Smooth muscle cell of the brain vasculature (primary cell): Measurements from ENCODE around the gene ATXN10.
"Not testable (repeated sequence)": the region's sequence is repeated elsewhere in the genome, so short reads cannot be mapped to it uniquely, and the experiment has no call there.

ENCODE experiments used
- DNase-seq: peaks from one replicate; pipeline ENCODE4 v3.0.0-alpha.2; 2012; ENCODE audit warnings: low read depth, low spot score

ATXN10 gene, protein sequence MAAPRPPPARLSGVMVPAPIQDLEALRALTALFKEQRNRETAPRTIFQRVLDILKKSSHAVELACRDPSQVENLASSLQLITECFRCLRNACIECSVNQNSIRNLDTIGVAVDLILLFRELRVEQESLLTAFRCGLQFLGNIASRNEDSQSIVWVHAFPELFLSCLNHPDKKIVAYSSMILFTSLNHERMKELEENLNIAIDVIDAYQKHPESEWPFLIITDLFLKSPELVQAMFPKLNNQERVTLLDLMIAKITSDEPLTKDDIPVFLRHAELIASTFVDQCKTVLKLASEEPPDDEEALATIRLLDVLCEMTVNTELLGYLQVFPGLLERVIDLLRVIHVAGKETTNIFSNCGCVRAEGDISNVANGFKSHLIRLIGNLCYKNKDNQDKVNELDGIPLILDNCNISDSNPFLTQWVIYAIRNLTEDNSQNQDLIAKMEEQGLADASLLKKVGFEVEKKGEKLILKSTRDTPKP

DNA sequence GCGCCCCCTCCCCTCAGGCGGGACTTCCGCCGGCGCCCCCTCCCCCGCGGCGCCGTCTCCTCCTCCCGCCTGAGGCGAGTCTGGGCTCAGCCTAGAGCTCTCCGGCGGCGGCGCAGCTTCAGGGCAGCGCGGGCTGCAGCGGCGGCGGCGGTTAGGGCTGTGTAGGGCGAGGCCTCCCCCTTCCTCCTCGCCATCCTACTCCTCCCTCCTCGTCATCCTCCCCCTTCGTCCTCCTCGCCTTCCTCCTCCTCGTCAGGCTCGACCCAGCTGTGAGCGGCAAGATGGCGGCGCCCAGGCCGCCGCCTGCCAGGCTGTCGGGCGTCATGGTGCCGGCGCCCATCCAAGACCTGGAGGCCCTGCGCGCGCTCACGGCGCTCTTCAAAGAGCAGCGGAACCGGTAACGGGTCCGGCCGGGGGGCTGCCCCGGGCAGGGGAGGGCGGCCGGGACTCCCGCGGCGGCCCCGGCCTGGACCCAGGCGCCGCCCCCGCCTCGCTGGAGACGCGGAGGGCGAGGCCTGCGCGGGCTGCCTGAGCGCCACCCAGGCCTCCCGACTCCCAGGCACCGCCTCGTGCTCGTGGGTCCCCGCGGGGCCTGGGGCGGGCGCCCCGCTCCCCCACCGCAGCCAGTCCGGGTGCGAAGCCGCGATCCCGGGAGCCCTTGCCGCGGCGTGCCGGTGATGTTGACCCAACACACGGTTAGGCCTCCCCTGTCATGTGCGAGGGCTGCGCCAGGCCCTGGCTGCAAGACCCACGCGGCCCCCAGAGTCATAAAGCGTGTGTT lies at the start of gene ATXN10:
TSS of gene ATXN10 (plus strand) at position 52 of the 781 bp plus-strand sequence. CDS start at position 282, 230 bp downstream.
- peak; percentile 28 for DNase-seq

GRCh38 chr22:45621836-45622600 lies 49.6 kb upstream of the ATXN10 start:
- DNase-seq: no peak

DNA sequence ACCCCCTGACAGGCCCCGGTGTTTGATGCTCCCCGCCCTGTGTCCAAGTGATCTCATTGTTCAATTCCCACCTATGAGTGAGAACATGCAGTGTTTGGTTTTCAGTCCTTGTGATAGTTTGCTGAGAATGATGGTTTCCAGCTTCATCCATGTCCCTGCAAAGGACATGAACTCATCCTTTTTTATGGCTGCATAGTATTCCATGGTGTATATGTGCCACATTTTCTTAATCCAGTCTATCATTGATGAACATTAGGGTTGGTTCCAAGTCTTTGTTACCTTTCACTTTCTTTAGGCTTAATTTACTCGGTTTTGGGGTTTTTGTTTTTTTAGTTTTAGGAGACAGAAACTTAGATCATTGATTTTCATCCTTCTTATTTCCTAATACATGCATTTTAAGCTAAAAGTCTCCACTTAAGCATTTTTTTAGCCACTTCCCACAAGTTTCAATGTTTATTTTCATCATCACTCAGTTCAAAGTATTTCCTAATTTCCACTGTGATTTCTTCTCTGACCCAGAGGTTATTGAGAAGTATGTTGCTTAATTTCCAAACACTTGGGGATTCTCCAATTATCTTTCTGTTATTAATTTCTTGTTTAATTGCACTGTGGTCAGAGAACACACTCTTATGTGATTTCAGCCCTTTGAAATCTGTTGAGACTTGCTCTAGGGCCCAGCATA lies 48.0 kb upstream of the ATXN10 start:
- DNase-seq: not testable (repeated sequence)

- DNase-seq: no peak
These were observed 45.4 kb upstream of the ATXN10 start for GRCh38 chr22:45626198-45626651.

DNA sequence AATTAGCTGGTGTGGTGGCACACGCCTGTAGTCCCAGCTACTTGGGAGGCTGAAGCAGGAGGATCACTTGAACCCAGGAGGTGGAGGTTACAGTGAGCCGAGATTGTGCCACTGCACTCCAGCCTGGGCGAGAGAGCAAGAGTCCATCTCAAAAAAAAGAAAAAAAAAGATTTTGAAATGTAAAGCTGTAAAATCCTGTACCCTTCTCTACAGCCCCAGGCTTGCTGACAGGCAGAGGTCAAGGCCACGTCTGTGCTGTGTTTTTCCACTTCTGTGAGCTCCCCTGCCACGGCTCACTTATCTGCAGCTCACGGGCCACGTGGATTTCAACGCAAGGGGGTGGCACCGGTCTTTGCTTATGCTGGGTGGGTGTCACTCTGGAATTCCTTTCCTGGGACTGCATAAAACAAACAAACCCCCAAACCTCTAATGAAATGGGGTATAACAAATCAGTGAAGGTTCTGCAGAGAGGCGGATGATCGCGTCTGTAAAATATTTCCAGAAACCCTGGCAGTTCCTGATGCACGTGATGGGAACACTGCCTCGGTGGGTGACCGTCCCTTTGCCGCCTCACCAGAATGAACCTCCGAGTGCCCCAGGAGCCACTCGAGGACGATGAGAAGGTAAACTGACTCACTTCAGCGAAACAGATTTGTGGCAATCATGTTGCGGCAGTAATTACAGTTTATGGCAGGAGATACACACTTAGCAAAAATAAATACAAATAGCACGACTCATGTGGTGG lies 44.0 kb upstream of the ATXN10 start:
- DNase-seq: no peak

GRCh38 chr22:45628515-45628914 lies 43.1 kb upstream of the ATXN10 start:
- DNase-seq: no peak

- DNase-seq: no peak
These were observed 42.1 kb upstream of the ATXN10 start for GRCh38 chr22:45629469-45630089.

DNA sequence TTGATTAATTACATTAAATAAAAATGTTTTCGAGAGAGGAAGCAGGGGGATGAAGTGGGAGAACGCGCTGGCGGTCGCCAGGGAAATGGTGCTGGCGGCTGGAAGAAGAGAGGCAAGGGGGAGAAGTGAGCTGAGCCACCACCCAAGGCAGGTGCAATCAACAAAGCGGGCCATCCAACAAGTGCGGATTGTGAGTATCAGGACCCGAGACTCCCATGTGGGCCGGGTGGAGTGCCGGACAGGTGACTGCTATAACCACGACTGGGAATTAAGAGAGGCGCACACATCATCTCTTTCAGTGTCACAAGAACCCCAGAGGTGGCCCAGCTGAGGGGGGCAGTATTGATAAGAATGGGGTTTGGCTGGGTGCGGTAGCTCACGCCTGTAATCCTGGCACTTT lies 41.2 kb upstream of the ATXN10 start:
- no peak for DNase-seq

DNA sequence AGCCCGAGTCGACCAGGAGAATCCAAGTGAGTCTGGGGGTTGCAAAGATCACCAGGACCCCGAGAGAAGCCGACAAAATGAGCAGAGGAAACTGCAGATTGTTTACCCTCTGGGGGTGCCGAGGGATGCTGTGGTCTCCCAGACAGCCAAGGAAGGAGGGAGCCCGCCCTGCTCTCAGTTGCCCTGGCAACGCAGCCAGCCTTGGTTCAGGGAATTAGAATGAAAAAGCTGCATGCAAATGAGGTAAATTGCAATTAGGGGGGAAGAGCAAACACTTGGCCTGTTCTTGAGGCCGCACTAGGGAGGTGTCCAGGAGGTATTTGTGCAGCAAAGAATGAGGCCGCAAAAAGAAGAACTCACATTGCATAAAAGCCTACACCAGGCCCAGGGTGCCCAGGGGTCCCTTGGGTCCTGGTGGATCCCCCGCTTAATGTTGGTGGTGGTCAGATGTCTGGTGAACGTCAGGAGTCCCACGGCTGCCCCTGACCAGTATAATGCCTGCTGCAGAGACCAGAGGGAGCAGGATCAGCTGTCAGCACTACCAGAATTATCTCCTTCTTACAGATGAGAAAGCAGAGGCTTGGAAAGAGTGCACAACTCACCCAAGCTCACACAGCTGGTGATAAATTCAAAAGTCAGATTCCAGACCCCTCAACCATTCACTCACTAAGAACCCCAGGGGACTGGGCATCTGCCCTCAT lies 40.3 kb upstream of the ATXN10 start:
- no peak for DNase-seq

DNA sequence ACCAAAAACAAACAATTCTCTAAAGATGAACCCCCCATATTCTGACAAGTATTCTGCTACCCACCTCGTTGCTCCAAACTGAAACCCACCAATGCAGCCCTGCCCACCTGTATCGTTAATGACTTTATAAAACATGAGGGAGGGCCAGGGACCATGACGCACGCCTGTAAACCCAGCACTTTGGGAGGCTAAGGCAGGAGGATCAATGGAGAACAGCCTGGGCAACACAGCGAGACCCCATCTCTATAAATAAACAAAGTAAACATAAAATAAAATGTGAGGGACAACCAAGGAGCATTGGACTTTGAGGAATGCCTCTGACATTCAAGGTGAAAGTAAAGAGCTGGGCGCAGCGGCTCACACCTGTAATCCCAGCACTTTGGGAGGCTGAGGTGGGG lies 39.8 kb upstream of the ATXN10 start:
- no peak for DNase-seq

- DNase-seq: no peak
These were observed 38.7 kb upstream of the ATXN10 start for GRCh38 chr22:45632791-45633515.

GRCh38 chr22:45636683-45637082 lies 35.0 kb upstream of the ATXN10 start:
- DNase-seq: no peak

DNA sequence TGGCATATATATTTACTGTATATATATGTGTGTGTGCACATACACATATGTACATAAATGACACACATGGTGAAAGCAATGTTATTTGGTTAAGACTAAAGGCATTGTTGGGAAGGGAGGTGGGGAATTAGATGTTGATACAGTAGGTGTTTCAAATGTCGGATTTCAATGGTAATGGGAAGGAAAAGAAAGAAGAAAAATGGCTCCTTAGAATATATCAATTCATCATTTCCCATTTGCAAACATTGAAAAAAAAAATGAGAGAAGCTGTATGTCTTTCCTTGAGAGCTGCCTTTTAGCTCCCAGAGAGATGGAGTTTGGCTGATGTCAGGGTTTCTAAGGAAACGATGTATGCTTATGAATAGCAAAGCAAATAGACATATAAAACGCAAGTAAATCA lies 33.4 kb upstream of the ATXN10 start:
- DNase-seq: no peak

GRCh38 chr22:45638834-45639746 lies 32.5 kb upstream of the ATXN10 start:
- DNase-seq: no peak

- no peak for DNase-seq
These were observed 31.9 kb upstream of the ATXN10 start for GRCh38 chr22:45639747-45640102.

DNA sequence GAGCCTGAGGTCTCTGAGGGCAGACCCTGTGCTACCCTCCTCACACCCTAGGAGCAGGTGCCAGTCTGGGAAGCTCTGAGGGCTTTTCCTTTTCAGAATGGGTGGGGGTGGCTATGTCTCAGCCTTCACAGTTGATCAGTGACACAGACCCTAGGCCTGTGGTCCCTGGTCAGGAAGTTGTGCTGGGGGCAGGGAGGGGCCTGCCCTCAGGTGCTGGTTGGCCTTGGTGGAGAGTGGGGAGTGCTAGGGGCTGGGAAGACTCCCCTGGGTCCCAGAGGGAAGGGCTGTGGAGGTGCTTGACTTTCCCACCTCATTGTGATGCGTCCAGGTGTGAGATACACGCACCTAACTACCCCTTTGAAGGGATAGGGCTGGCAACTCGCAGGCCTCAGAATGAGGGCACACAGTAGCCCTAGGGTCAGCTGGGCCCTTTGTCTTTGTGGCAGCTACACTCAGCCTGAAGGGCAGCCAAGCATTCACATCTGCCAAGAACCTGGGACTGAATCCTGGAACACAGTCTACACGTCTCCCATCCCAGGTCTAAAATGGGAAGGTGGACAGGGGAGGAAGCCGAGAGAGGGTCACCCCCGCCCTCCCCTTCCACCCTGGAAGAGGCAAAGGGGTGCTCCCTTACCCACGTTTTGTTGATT lies 31.2 kb upstream of the ATXN10 start:
- DNase-seq: no peak

DNA sequence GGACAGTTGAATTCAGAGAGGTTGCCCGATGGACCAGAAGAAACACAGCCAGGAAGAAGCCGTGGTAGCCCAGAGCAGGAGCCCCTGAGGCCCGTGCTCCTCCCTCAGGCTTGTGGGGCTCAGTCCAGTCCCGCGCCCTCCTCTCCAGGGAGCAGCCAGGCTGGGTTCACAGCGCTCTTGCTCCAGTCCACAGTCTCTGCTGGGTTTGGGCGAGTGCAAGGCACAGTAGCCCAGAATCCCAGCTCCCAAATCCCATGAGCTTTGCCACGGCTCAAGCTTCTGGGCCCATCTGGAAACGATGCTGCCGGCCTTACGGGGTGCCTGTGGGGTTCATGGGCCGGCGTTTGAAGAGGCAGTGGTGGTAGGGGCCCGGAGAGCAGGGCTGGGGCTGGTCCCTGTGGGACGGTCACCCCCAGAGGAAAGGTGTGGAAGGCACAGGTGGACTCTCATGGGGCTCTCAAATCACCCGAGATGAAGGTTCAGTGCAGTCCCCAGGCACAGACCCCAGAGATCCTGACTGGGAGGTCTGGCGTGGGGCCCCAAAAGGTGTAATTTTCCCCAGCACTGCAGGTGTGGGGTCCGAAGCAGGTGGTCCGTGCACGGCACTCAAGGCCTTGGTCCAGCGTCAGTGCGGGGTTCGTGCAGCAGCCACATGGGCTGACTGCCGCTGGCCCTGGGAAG lies 30.6 kb upstream of the ATXN10 start:
- DNase-seq: no peak
